WTC11 (cell line): Measurements from ENCODE around the gene AKT2. TPM values are rescaled to one million over a fixed set of nuclear protein-coding genes. Genes with fewer than 3 reads are reported as not detected.

ENCODE experiments used
- ATAC-seq: fragments of 200-7000 bp; cut with Tn5 transposase; 2 replicates; pipeline ENCODE4 v1.10.0; 2021; ENCODE audit warnings: mild to moderate bottlenecking, moderate library complexity
- CTCF ChIA-PET: fragments of 300-600 bp; sonication (Branson Sonifier 250); formaldehyde crosslinking; loops from one replicate; lab custom pipeline; 2021; ENCODE audit warnings: antibody characterized with exemption; lab: Charles Lee
- POLR2A ChIA-PET: fragments of 350-600 bp; sonication (Branson Sonifier 250); formaldehyde crosslinking; loops from one replicate; lab custom pipeline; 2021; ENCODE audit warnings: antibody characterized with exemption; lab: Charles Lee
- DNase-seq: peaks from one replicate; pipeline ENCODE4 v3.0.0; 2021; ENCODE audit warnings: low spot score
- H3K27ac Mint-ChIP-seq: 2 replicates; pipeline ENCODE4 v1.8.0; 2021; ENCODE audit warnings: mixed read lengths
- H3K27me3 Mint-ChIP-seq: 2 replicates; pipeline ENCODE4 v1.8.0; 2021; ENCODE audit warnings: low read depth, mild to moderate bottlenecking, moderate library complexity, mixed read lengths
- H3K36me3 Mint-ChIP-seq: 2 replicates; pipeline ENCODE4 v1.8.0; 2021; ENCODE audit warnings: mixed read lengths
- H3K4me1 Mint-ChIP-seq: 2 replicates; pipeline ENCODE4 v1.8.0; 2022; ENCODE audit warnings: mixed read lengths
- H3K4me3 Mint-ChIP-seq: 2 replicates; pipeline ENCODE4 v1.8.0; 2021; ENCODE audit warnings: mild to moderate bottlenecking, moderate library complexity, mixed read lengths
- H3K9me3 Mint-ChIP-seq: 2 replicates; pipeline ENCODE4 v1.8.0; 2021; ENCODE audit warnings: mixed read lengths
- ATF2 ChIP-seq: sonication (generic); formaldehyde crosslinking; IDR thresholded peaks from 2 replicates; pipeline ENCODE4 v1.8.1; 2022; ENCODE audit warnings: low read depth, missing genetic modification reagents, borderline replicate concordance
- CDX4 ChIP-seq: fragments of 250-450 bp; sonication (Bioruptor Pico); IDR thresholded peaks from 2 replicates; pipeline ENCODE4 v1.9.0; 2021; ENCODE audit warnings: moderate library complexity, mild to moderate bottlenecking, inconsistent platforms, borderline replicate concordance
- CREB1 ChIP-seq: sonication (generic); formaldehyde crosslinking; IDR thresholded peaks from 2 replicates; pipeline ENCODE4 v1.8.0; 2023; ENCODE audit warnings: mild to moderate bottlenecking, missing genetic modification reagents
- ETV6 ChIP-seq: sonication (generic); formaldehyde crosslinking; IDR thresholded peaks from 2 replicates; pipeline ENCODE4 v1.8.1; 2022; ENCODE audit warnings: mild to moderate bottlenecking, missing genetic modification reagents
- GABPB1 ChIP-seq: sonication (generic); formaldehyde crosslinking; IDR thresholded peaks from 2 replicates; pipeline ENCODE4 v1.8.1; 2023; ENCODE audit warnings: mild to moderate bottlenecking, missing genetic modification reagents
- GRHL2 ChIP-seq: fragments of 250-450 bp; sonication (Bioruptor Pico); IDR thresholded peaks from 2 replicates; pipeline ENCODE4 v1.8.0; 2022; ENCODE audit warnings: mild to moderate bottlenecking, moderate library complexity; ENCODE audit not compliant: insufficient replicate concordance, severe bottlenecking
- GTF2I ChIP-seq: fragments of 250-450 bp; sonication (Bioruptor Pico); conservative IDR thresholded peaks from 2 replicates; pipeline ENCODE4 v1.4.0; 2021; ENCODE audit warnings: mild to moderate bottlenecking
- HMGA2 ChIP-seq: fragments of 250-450 bp; sonication (Bioruptor Pico); IDR thresholded peaks from 2 replicates; pipeline ENCODE4 v1.4.0; 2021; ENCODE audit warnings: mild to moderate bottlenecking, moderate library complexity
- KAT7 ChIP-seq: sonication (generic); formaldehyde crosslinking; IDR thresholded peaks from 2 replicates; pipeline ENCODE4 v1.8.1; 2023; ENCODE audit warnings: missing genetic modification reagents, mild to moderate bottlenecking, borderline replicate concordance
- MAX ChIP-seq: sonication (generic); formaldehyde crosslinking; IDR thresholded peaks from 2 replicates; pipeline ENCODE4 v1.8.0; 2022; ENCODE audit warnings: mild to moderate bottlenecking, missing genetic modification reagents
- NFE2L1 ChIP-seq: sonication (generic); formaldehyde crosslinking; IDR thresholded peaks from 2 replicates; pipeline ENCODE4 v1.8.1; 2023; ENCODE audit warnings: missing genetic modification reagents
- NR3C1 ChIP-seq: sonication (generic); formaldehyde crosslinking; conservative IDR thresholded peaks from 2 replicates; pipeline ENCODE4 v1.8.1; 2023; ENCODE audit warnings: low read depth, mild to moderate bottlenecking, missing genetic modification reagents
- RELA ChIP-seq: sonication (generic); formaldehyde crosslinking; IDR thresholded peaks from 2 replicates; pipeline ENCODE4 v1.8.1; 2022; ENCODE audit warnings: missing genetic modification reagents, mild to moderate bottlenecking, borderline replicate concordance
- TCF7 ChIP-seq: sonication (generic); formaldehyde crosslinking; IDR thresholded peaks from 2 replicates; pipeline ENCODE4 v1.8.0; 2022; ENCODE audit warnings: mild to moderate bottlenecking, low read depth, missing genetic modification reagents, moderate library complexity
- TEAD4 ChIP-seq: sonication (generic); formaldehyde crosslinking; IDR thresholded peaks from 2 replicates; pipeline ENCODE4 v1.8.0; 2022; ENCODE audit warnings: mild to moderate bottlenecking, missing genetic modification reagents
- USF2 ChIP-seq: sonication (generic); formaldehyde crosslinking; IDR thresholded peaks from 2 replicates; pipeline ENCODE4 v1.8.1; 2023; ENCODE audit warnings: mild to moderate bottlenecking, missing genetic modification reagents, moderate library complexity
- ZNF317 ChIP-seq: sonication (generic); formaldehyde crosslinking; IDR thresholded peaks from 2 replicates; pipeline ENCODE4 v1.8.1; 2023; ENCODE audit warnings: low read depth, mild to moderate bottlenecking, moderate library complexity, missing genetic modification reagents, borderline replicate concordance
- ZSCAN18 ChIP-seq: fragments of 250-450 bp; sonication (Bioruptor Pico); IDR thresholded peaks from 2 replicates; pipeline ENCODE4 v2.1.2; 2022; ENCODE audit warnings: mild to moderate bottlenecking, moderate library complexity
- total RNA-seq: library from RNA; stranded (reverse); gene quantifications from 3 replicates; pipeline ENCODE4 v1.2.3, GENCODE V29; 2021
- TF ChIP-seq, protein P1 (sequence below): sonication (generic); formaldehyde crosslinking; IDR thresholded peaks from 2 replicates; pipeline ENCODE4 v1.8.0; 2022; ENCODE audit warnings: mild to moderate bottlenecking, missing genetic modification reagents
- TF ChIP-seq, protein P2 (sequence below): sonication (generic); formaldehyde crosslinking; conservative IDR thresholded peaks from 2 replicates; pipeline ENCODE4 v1.8.1; 2022; ENCODE audit warnings: mild to moderate bottlenecking, missing genetic modification reagents
- TF ChIP-seq, protein P3 (sequence below): sonication (generic); formaldehyde crosslinking; IDR thresholded peaks from 2 replicates; pipeline ENCODE4 v1.8.0; 2022; ENCODE audit warnings: mild to moderate bottlenecking, missing genetic modification reagents
- TF ChIP-seq, protein P4 (sequence below): fragments of 250-450 bp; sonication (Bioruptor Pico); IDR thresholded peaks from 2 replicates; pipeline ENCODE4 v1.9.0; 2021; ENCODE audit warnings: mild to moderate bottlenecking

AKT2 gene
- total RNA-seq, 1 experiment from 2014 or later = 156 TPM

- TF ChIP-seq NFE2L1 (no peak), ATF2 (no peak), CDX4 (CRISPR knock-in tag) (no peak), TEAD4 (CRISPR knock-in tag) (no peak), NR3C1 (CRISPR knock-in tag) (no peak)
Measured at GRCh38 chr19:40266119-40266518, 19.0 kb downstream of the AKT2 start (continued).

DNA sequence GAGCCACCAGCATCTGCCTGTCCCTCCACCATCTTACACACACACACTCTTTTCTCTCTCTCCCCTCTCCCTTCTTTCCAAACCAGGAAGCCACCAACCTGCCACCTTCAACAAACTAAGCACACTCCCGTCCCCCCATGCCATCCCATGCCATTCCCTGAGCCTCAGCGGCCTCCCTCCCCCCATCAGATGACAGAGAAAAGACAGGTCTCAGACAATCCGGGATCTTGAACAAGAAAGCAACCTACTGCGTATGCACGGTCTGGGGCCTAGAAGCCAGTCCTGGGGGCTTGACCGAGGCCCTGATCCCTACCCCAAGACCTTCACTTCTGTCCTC lies 19.4 kb downstream of the AKT2 start:
- POLR2A ChIA-PET = no interaction called here
- Mint-ChIP-seq H3K4me3 (no peak overlapping the region), H3K9me3 (no peaks in the 10 kb centered on the region), H3K36me3 (peaks cover 13% of the 10 kb centered on the region; the same call in 1 of the 2 replicates), H3K4me1 (peaks cover 20% of the 10 kb centered on the region), H3K27ac (peak overlapping the region; percentile 59; the same call in 1 of the 2 replicates), H3K27me3 (no peaks in the 10 kb centered on the region)
- no peak for ATAC-seq
- TF ChIP-seq GTF2I (CRISPR knock-in tag) = no peak
- no peak for TF ChIP-seq CREB1 (CRISPR knock-in tag)
- no peak for TF ChIP-seq ETV6
- TF ChIP-seq ZSCAN18 = no peak
- no peak for TF ChIP-seq RELA (CRISPR knock-in tag)
- no peak for TF ChIP-seq GABPB1 (CRISPR knock-in tag)
- no peak for TF ChIP-seq HMGA2 (CRISPR knock-in tag)
- no peak for TF ChIP-seq ZNF317 (CRISPR knock-in tag)
- no peak for TF ChIP-seq USF2 (CRISPR knock-in tag)
- TF ChIP-seq KAT7 = no peak
- no peak for TF ChIP-seq MAX (CRISPR knock-in tag)
- TF ChIP-seq TCF7 (CRISPR knock-in tag) = no peak
- CTCF ChIA-PET = interaction anchor here (2.8 kb wide), 1 partner anchor 48 kb away, joined by 23 read pairs; the partner anchor contains the start of gene TTC9B
- no peak for DNase-seq

DNA sequence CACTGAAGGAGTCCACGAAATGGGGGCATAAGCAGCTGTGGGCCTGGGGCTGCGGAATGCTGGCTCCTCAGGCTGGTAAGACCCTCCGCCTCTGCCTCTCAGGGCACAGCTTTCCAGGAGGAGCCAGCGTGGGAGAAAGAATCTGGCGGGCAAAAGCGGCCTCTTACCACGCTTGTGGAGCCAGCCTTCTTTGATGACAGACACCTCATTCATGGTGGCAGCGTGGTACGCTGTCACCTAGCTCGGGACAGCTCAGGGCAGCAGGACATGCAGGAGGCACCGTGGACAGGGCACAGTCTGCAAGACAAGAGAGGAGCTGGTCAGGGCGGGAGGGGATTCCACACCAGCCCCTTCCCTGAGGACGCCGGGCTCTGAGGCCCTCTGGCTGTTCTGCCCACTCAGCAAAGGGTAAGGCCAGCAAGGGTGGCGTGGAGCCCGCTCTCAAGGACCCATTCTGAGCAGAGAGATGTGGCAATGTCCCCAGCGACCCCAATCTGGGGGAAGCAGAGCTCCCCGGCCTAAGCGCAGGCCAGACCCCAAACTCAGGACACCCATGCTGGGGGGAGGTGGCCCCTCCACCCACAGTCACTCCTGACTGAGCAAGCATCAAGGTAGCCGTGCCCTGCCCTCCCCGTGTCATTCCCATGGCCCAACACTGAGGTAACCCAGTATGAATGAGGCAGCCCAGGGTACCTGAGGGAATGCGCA lies 19.9 kb downstream of the AKT2 start:
- POLR2A ChIA-PET = interaction anchor here (0.6 kb wide), 1 partner anchor 117 kb away, joined by 6 read pairs; no protein-coding TSS in a partner anchor
- Mint-ChIP-seq H3K27me3 (no peaks in the 10 kb centered on the region), H3K4me1 (peaks cover 20% of the 10 kb centered on the region), H3K9me3 (no peaks in the 10 kb centered on the region), H3K36me3 (peaks cover 15% of the 10 kb centered on the region; the same call in 1 of the 2 replicates), H3K27ac (peak overlapping the region; percentile 84; the same call in 1 of the 2 replicates), H3K4me3 (no peak overlapping the region)
- ATAC-seq = no peak
- CTCF ChIA-PET = interaction anchor here (1.1 to 1.3 kb wide), 2 partner anchors 48 to 100 kb away, joined by 5 to 6 read pairs; partner anchors contain the start of gene TTC9B
- no peak for DNase-seq
- TF ChIP-seq, protein P1, sequence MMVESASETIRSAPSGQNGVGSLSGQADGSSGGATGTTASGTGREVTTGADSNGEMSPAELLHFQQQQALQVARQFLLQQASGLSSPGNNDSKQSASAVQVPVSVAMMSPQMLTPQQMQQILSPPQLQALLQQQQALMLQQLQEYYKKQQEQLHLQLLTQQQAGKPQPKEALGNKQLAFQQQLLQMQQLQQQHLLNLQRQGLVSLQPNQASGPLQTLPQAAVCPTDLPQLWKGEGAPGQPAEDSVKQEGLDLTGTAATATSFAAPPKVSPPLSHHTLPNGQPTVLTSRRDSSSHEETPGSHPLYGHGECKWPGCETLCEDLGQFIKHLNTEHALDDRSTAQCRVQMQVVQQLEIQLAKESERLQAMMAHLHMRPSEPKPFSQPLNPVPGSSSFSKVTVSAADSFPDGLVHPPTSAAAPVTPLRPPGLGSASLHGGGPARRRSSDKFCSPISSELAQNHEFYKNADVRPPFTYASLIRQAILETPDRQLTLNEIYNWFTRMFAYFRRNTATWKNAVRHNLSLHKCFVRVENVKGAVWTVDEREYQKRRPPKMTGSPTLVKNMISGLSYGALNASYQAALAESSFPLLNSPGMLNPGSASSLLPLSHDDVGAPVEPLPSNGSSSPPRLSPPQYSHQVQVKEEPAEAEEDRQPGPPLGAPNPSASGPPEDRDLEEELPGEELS = no peak
- TF ChIP-seq, protein P2, sequence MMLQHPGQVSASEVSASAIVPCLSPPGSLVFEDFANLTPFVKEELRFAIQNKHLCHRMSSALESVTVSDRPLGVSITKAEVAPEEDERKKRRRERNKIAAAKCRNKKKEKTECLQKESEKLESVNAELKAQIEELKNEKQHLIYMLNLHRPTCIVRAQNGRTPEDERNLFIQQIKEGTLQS (CRISPR knock-in tag) = no peak
- no peak for TF ChIP-seq GRHL2 (CRISPR knock-in tag)
- TF ChIP-seq, protein P3, sequence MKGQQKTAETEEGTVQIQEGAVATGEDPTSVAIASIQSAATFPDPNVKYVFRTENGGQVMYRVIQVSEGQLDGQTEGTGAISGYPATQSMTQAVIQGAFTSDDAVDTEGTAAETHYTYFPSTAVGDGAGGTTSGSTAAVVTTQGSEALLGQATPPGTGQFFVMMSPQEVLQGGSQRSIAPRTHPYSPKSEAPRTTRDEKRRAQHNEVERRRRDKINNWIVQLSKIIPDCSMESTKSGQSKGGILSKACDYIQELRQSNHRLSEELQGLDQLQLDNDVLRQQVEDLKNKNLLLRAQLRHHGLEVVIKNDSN (CRISPR knock-in tag) = no peak
- no peak for TF ChIP-seq ATF2
- no peak for TF ChIP-seq RELA (CRISPR knock-in tag)
- TF ChIP-seq, protein P4, sequence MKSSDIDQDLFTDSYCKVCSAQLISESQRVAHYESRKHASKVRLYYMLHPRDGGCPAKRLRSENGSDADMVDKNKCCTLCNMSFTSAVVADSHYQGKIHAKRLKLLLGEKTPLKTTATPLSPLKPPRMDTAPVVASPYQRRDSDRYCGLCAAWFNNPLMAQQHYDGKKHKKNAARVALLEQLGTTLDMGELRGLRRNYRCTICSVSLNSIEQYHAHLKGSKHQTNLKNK (CRISPR knock-in tag) = no peak
